SK-N-SH (cell line): ENCODE measurements around the gene CD300A.

Experiments used
- CTCF ChIP-seq: fragments of 200-600 bp; sonication (generic); IDR thresholded peaks from 2 replicates; pipeline ENCODE4 v1.6.1; 2017; ENCODE audit warnings: antibody characterized with exemption, mild to moderate bottlenecking, moderate library complexity
- EP300 ChIP-seq, 2 experiments: IDR thresholded peaks; 2 replicates each; pipeline versions ENCODE4 v1.4.0 to v1.6.1; 2012; ENCODE audit warnings: borderline replicate concordance in 1 of 2, low read depth in 1 of 2, low read length in 1 of 2
- MXI1 ChIP-seq: IDR thresholded peaks from 2 replicates; pipeline ENCODE4 v1.6.1; 2012; ENCODE audit warnings: mild to moderate bottlenecking, low read depth, low read length, improper control_type of control experiment
- NFIC ChIP-seq: IDR thresholded peaks from 2 replicates; pipeline ENCODE4 v1.4.0; 2012; ENCODE audit warnings: borderline replicate concordance
- NRF1 ChIP-seq: IDR thresholded peaks from 2 replicates; pipeline ENCODE4 v1.6.1; 2012; ENCODE audit warnings: low read depth, mild to moderate bottlenecking, low read length
- PBX3 ChIP-seq: IDR thresholded peaks from 2 replicates; pipeline ENCODE4; 2012
- POLR2AphosphoS5 ChIP-seq: IDR thresholded peaks from 2 replicates; pipeline ENCODE4 v1.6.1; 2012; ENCODE audit warnings: low read depth, low read length
- RAD21 ChIP-seq: IDR thresholded peaks from 2 replicates; pipeline ENCODE4 v1.6.1; 2012; ENCODE audit warnings: mild to moderate bottlenecking, low read length
- REST ChIP-seq: IDR thresholded peaks from 2 replicates; pipeline ENCODE4 v1.6.1; 2012; ENCODE audit warnings: mild to moderate bottlenecking, low read depth, low read length, moderate library complexity
- SIN3A ChIP-seq: IDR thresholded peaks from 2 replicates; pipeline ENCODE4 v1.6.1; 2012; ENCODE audit warnings: low read depth, mild to moderate bottlenecking, low read length, moderate library complexity, borderline replicate concordance
- SMC3 ChIP-seq: IDR thresholded peaks from 2 replicates; pipeline ENCODE4 v1.6.1; 2012; ENCODE audit warnings: low read depth, low read length, improper control_type of control experiment
- USF2 ChIP-seq: fragments of 150-350 bp; IDR thresholded peaks from 2 replicates; pipeline ENCODE4 v1.6.1; 2017; ENCODE audit warnings: antibody characterized with exemption, low read length, low read depth, borderline replicate concordance

GRCh38 chr17:74460996-74461395 is 5.4 kb upstream of the CD300A start:
- no peak for TF ChIP-seq RAD21
- TF ChIP-seq CTCF = no peak
- TF ChIP-seq PBX3 = no peak
- no peak for TF ChIP-seq EP300 (IDR thresholded peaks at IDR 0.05; ENCODE audit: borderline replicate concordance in 1 of 2, low read depth in 1 of 2, low read length in 1 of 2)
- TF ChIP-seq MXI1 = no peak
- no peak for TF ChIP-seq NRF1
- TF ChIP-seq SMC3 = no peak
- no peak for TF ChIP-seq REST
- no peak for TF ChIP-seq NFIC
- TF ChIP-seq SIN3A = no peak
- TF ChIP-seq USF2 = no peak
- no peak for TF ChIP-seq POLR2AphosphoS5
